Measurements from ENCODE around the gene FIGNL1.

The FIGNL1 gene

DNA sequence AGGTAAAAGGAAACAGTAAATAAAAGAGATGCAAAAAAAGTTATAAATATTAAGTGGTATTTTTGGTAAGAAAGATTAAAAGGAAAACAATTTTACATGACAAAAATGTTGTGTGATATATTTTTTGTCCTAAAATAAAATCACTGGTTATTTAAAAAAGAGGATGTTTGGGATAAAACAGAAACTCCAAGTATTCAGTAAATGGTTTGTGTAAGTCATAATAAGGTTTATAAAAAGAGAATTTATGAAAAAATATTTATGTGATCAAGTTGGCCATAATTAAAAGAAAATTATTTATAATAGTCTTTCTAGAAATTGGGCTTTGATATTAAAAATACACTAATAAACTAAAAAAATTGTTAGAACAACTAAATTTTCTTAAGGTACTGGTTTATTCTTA lies 38.2 kb upstream of the FIGNL1 start:
- Histone ChIP-seq H3K36me3 (ENCODE audit: control insufficient read depth, insufficient read depth, low read length) (no peaks in the 10 kb centered on the region), H3K27me3 (ENCODE audit: control insufficient read depth, insufficient read depth, low read length, poor library complexity, severe bottlenecking) (no peaks in the 10 kb centered on the region), H3K4me1 (ENCODE audit: control insufficient read depth, insufficient read depth, low read length) (no peaks in the 10 kb centered on the region), H3K9me3 (ENCODE audit: control insufficient read depth, low read length) (no peaks in the 10 kb centered on the region), H3K4me3 (ENCODE audit: insufficient read depth, low read depth, low read length) (no peak overlapping the region), H3K27ac (ENCODE audit: insufficient read depth, low read depth, low read length, poor library complexity, severe bottlenecking) (no peak overlapping the region)

DNA sequence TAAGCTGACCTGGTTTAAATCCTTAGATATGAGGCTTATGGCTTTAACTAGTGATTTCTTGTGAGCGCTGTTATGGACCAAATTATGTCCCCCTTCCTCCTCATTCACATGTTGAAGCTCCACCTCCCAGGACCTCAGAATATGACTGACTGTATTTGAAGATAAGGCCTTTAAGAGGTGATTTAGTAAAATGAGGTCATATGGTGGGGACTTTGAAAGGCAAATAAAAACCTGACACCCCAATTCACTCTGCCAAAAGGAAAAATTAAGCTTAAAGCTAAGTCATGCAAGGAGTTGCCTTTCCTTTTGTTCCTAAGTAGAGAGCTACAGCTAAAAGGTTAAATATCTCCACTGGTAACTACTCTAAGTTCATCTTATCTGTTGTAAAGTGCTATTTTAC lies 36.4 kb upstream of the FIGNL1 start:
- no peak overlapping the region for H3K4me3 ChIP-seq (ENCODE audit: insufficient read depth, low read depth, low read length)
- no peak overlapping the region for H3K27ac ChIP-seq (ENCODE audit: insufficient read depth, low read depth, low read length, poor library complexity, severe bottlenecking)
- 90 to 100% methylated on average over 1 of the region's 1 CpG for WGBS, 2 experiments
- no peaks in the 10 kb centered on the region for H3K4me1 ChIP-seq (ENCODE audit: control insufficient read depth, insufficient read depth, low read length)
- H3K36me3 ChIP-seq (ENCODE audit: control insufficient read depth, insufficient read depth, low read length): no peaks in the 10 kb centered on the region
- no peaks in the 10 kb centered on the region for H3K27me3 ChIP-seq (ENCODE audit: control insufficient read depth, insufficient read depth, low read length, poor library complexity, severe bottlenecking)
- H3K9me3 ChIP-seq (ENCODE audit: control insufficient read depth, low read length): no peaks in the 10 kb centered on the region

DNA sequence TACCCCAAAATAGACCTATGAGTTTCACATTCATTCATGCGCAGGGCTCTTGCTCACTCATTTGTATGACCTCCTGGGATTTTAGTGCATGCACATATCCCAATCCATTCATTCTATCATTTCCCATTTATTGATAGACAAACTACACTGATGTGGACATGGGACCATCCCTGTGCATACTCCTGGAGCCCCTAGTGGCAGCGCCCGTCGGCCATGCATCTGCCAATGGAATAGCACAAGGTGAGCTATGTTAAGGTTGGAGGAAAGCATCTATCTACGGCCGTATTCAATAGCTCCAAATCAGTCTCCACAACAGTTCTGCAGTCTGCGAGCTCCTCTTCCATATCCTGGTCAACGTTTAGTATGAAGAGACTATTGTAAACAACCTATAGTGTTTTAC lies 31.7 kb upstream of the FIGNL1 start:
- Histone ChIP-seq H3K4me1 (ENCODE audit: control insufficient read depth, insufficient read depth, low read length) (no peaks in the 10 kb centered on the region), H3K27ac (ENCODE audit: insufficient read depth, low read depth, low read length, poor library complexity, severe bottlenecking) (no peak overlapping the region), H3K27me3 (ENCODE audit: control insufficient read depth, insufficient read depth, low read length, poor library complexity, severe bottlenecking) (no peaks in the 10 kb centered on the region), H3K9me3 (ENCODE audit: control insufficient read depth, low read length) (no peaks in the 10 kb centered on the region), H3K36me3 (ENCODE audit: control insufficient read depth, insufficient read depth, low read length) (no peaks in the 10 kb centered on the region), H3K4me3 (ENCODE audit: insufficient read depth, low read depth, low read length) (no peak overlapping the region)
- WGBS, 2 experiments: 86 to 95% methylated on average over 6 to 8 of the region's 8 CpGs

DNA sequence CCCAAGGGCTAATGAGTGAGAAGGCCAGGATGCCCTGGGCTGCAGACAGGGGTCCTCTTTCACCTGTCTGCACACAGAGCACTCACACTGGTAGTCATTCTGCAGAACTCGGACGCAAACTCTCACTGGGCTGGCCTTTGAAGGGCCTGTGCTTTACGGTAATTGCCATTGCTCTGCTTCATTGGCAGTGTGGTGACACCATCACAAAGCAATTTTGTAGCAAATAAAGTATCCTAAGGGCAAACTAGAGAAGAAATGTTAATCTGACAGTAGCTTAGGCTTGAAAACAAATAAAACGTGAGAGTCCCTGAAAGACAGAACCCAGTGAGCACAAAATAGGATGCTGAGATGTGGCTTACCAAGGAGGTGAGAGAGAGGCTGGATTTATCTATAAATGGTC lies 30.6 kb upstream of the FIGNL1 start:
- no peaks in the 10 kb centered on the region for H3K27me3 ChIP-seq (ENCODE audit: control insufficient read depth, insufficient read depth, low read length, poor library complexity, severe bottlenecking)
- no peaks in the 10 kb centered on the region for H3K9me3 ChIP-seq (ENCODE audit: control insufficient read depth, low read length)
- no peak overlapping the region for H3K27ac ChIP-seq (ENCODE audit: insufficient read depth, low read depth, low read length, poor library complexity, severe bottlenecking)
- no peak overlapping the region for H3K4me3 ChIP-seq (ENCODE audit: insufficient read depth, low read depth, low read length)
- H3K36me3 ChIP-seq (ENCODE audit: control insufficient read depth, insufficient read depth, low read length): no peaks in the 10 kb centered on the region
- no peaks in the 10 kb centered on the region for H3K4me1 ChIP-seq (ENCODE audit: control insufficient read depth, insufficient read depth, low read length)
- 42 to 49% methylated on average over 3 to 4 of the region's 4 CpGs for WGBS, 2 experiments

DNA sequence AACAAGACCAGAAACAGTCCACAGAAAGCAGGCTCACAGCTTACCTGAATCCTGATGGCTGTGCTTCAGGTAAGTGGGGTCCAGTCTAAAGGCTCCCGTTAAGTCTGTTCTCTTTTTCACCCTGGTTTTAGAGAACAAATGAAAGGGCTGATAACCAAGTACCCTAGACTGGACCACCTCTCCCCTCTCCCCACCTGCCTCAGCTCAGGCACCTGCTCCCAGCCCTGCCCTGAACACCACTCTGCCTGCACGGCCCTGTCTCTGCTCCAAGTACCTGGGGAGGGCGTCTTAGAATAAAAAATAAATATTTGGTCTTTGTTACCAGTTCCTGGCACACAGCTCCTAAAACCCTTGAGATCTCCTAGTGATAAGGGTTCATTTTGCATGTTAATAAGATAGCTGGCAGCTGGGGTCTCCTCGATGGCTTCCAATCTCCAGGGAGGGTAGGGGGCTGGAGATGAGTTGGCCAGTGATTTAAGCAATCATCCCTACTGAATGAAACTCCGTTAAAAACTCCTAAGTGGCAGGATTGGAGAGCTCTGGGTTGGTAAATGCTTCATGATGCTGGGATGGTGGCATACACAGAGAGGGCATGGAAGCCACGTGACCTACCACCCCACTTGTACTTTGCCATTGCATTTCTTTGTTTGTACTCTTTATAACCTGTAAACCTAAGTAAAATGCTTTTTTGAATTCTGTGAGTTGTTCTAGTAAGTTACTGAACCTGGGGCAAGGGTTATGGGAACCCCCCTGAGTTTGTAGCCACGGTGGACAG lies 29.8 kb upstream of the FIGNL1 start:
- Histone ChIP-seq H3K9me3 (ENCODE audit: control insufficient read depth, low read length) (no peaks in the 10 kb centered on the region), H3K4me1 (ENCODE audit: control insufficient read depth, insufficient read depth, low read length) (no peaks in the 10 kb centered on the region), H3K36me3 (ENCODE audit: control insufficient read depth, insufficient read depth, low read length) (no peaks in the 10 kb centered on the region), H3K4me3 (ENCODE audit: insufficient read depth, low read depth, low read length) (no peak overlapping the region), H3K27me3 (ENCODE audit: control insufficient read depth, insufficient read depth, low read length, poor library complexity, severe bottlenecking) (no peaks in the 10 kb centered on the region), H3K27ac (ENCODE audit: insufficient read depth, low read depth, low read length, poor library complexity, severe bottlenecking) (no peak overlapping the region)
- WGBS, 2 experiments: 91 to 93% methylated on average over 6 to 7 of the region's 7 CpGs

DNA sequence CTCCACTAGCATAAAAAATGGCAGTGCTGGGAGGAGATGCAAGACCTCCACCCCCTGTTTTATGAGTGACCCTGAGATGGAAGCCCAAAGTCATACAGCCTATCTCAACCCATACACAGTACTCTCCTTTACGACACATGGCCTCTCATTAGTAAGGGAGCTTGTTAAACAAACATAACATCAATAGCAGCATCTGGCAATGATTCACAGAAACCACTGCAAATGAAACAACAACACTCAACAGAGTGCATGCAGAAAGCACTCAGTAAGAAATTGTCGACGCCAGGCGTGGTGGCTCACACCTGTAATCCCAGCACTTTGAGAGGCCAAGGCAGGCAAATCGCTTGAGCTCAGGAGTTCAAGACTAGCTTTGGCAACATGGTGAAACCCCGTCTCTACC lies 27.5 kb upstream of the FIGNL1 start:
- no peaks in the 10 kb centered on the region for H3K9me3 ChIP-seq (ENCODE audit: control insufficient read depth, low read length)
- no peaks in the 10 kb centered on the region for H3K4me1 ChIP-seq (ENCODE audit: control insufficient read depth, insufficient read depth, low read length)
- no peak overlapping the region for H3K4me3 ChIP-seq (ENCODE audit: insufficient read depth, low read depth, low read length)
- 72 to 78% methylated on average over 6 of the region's 6 CpGs for WGBS, 2 experiments
- no peaks in the 10 kb centered on the region for H3K27me3 ChIP-seq (ENCODE audit: control insufficient read depth, insufficient read depth, low read length, poor library complexity, severe bottlenecking)
- no peak overlapping the region for H3K27ac ChIP-seq (ENCODE audit: insufficient read depth, low read depth, low read length, poor library complexity, severe bottlenecking)
- H3K36me3 ChIP-seq (ENCODE audit: control insufficient read depth, insufficient read depth, low read length): no peaks in the 10 kb centered on the region

DNA sequence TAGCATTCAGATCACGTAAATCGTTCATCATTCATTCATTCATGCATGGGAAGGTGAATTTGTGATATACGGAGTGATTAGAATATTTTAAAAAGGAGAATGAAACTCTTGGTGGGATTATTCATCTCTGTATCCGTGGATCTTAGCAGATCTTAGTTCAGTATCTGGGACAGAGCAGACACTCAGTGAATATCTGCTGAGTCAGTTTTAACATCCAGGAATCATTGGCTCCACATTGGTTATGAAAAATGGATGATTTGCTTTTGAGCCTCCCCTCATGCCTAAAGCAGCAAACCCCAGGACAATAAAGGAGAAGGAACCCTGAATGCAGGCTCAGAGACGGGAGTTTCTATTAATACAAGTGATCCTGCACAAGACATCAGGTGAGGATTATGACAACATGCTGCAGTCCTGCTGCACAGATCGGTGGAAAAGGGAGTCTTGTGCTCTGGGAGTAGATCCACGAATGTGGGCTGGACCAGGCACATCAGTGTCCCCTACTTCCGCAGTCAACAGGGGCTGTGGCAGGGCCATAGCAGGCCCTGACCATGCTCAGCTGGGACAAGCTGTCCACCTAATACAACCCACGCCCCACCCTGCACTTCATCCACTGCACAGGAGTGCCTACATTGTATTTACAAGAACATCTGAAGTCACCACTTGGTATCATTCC lies 26.9 kb upstream of the FIGNL1 start:
- H3K4me1 ChIP-seq (ENCODE audit: control insufficient read depth, insufficient read depth, low read length): no peaks in the 10 kb centered on the region
- WGBS, 2 experiments: 94 to 95% methylated on average over 9 of the region's 9 CpGs
- no peaks in the 10 kb centered on the region for H3K9me3 ChIP-seq (ENCODE audit: control insufficient read depth, low read length)
- H3K4me3 ChIP-seq (ENCODE audit: insufficient read depth, low read depth, low read length): no peak overlapping the region
- no peaks in the 10 kb centered on the region for H3K36me3 ChIP-seq (ENCODE audit: control insufficient read depth, insufficient read depth, low read length)
- H3K27me3 ChIP-seq (ENCODE audit: control insufficient read depth, insufficient read depth, low read length, poor library complexity, severe bottlenecking): no peaks in the 10 kb centered on the region
- no peak overlapping the region for H3K27ac ChIP-seq (ENCODE audit: insufficient read depth, low read depth, low read length, poor library complexity, severe bottlenecking)

DNA sequence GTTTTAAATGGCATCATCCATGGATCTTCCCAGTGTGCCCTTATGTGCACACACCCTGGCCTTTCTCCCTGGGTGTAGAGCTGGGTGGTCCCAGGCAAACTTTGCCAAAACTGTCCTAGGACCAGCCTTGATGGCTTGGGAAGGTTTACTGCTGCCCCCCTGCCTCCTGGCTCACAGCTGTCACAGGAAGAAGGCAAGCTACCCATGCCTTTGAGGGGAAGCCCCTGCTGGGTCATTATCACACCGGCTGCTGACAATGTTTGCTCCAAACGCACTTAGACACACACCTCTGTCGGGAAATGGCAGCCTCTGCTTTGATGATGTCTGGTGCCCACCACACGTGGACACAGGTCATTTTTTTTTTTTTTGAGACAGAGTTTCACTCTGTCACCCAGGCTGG lies 25.2 kb upstream of the FIGNL1 start:
- no peaks in the 10 kb centered on the region for H3K9me3 ChIP-seq (ENCODE audit: control insufficient read depth, low read length)
- no peak overlapping the region for H3K4me3 ChIP-seq (ENCODE audit: insufficient read depth, low read depth, low read length)
- no peaks in the 10 kb centered on the region for H3K36me3 ChIP-seq (ENCODE audit: control insufficient read depth, insufficient read depth, low read length)
- no peaks in the 10 kb centered on the region for H3K27me3 ChIP-seq (ENCODE audit: control insufficient read depth, insufficient read depth, low read length, poor library complexity, severe bottlenecking)
- 34 to 47% methylated on average over 4 of the region's 4 CpGs for WGBS, 2 experiments
- H3K27ac ChIP-seq (ENCODE audit: insufficient read depth, low read depth, low read length, poor library complexity, severe bottlenecking): no peak overlapping the region
- no peaks in the 10 kb centered on the region for H3K4me1 ChIP-seq (ENCODE audit: control insufficient read depth, insufficient read depth, low read length)

DNA sequence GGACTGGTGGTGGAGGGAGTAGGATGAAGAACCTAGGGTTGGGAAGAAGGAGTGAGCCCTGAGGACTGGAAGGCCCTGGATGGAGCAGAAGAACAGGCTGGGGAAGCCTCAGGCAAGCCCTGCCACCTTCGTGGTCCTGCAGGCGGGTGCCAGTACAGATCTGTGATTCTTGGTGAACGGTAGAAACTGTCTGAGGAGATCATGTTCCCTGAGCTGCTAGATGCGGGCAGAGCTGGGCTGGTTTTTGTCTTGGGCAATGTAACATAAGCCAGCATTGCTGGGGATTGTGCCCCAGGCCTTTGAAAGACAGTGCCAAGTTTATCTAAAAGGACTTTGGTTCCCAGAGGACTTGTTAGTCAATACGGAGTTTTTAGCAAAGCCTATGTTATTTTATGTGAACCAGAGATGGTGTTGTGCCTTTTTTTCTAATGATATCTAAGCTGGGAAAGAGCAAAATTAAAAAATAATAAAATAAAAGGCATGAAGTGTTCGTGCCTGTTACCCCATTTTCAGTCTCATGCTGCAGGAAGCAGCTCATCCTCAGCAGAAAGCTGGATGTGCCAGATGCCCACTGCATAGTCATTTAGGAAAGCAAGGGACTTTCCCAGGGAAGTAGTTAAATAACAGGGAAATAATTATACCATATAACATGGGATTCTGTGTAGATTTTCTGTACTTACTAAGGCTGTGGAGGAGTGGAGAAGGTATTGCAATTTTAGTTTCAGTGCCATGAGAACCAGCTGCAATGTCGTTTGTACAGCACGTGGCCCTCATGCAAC lies 24.4 kb upstream of the FIGNL1 start:
- Histone ChIP-seq H3K4me3 (ENCODE audit: insufficient read depth, low read depth, low read length) (no peak overlapping the region), H3K4me1 (ENCODE audit: control insufficient read depth, insufficient read depth, low read length) (no peaks in the 10 kb centered on the region), H3K36me3 (ENCODE audit: control insufficient read depth, insufficient read depth, low read length) (no peaks in the 10 kb centered on the region), H3K9me3 (ENCODE audit: control insufficient read depth, low read length) (no peaks in the 10 kb centered on the region), H3K27me3 (ENCODE audit: control insufficient read depth, insufficient read depth, low read length, poor library complexity, severe bottlenecking) (no peaks in the 10 kb centered on the region), H3K27ac (ENCODE audit: insufficient read depth, low read depth, low read length, poor library complexity, severe bottlenecking) (no peak overlapping the region)
- 81 to 83% methylated on average over 8 of the region's 8 CpGs for WGBS, 2 experiments

DNA sequence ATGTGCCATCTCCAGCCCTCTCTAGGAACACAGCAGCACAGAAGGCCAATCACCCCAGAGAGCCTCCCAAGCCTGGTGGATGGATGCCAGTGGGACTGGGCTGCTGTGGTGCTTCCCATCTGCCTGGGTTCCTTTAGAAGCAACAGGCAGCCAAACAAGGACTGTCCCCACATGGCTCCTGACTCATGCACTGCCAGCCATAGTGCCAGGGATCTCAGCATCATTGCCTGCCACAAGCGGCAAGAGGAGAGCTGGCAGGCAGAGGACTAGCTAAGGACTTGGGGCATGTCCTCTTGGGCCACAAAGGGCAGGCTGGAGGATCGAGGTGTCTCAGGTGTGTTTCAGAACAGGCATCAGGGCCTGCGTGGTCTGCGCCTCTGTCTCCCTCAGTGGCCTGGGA lies 23.4 kb upstream of the FIGNL1 start:
- H3K36me3 ChIP-seq (ENCODE audit: control insufficient read depth, insufficient read depth, low read length): no peaks in the 10 kb centered on the region
- no peaks in the 10 kb centered on the region for H3K4me1 ChIP-seq (ENCODE audit: control insufficient read depth, insufficient read depth, low read length)
- no peaks in the 10 kb centered on the region for H3K9me3 ChIP-seq (ENCODE audit: control insufficient read depth, low read length)
- WGBS, 2 experiments: 94 to 96% methylated on average over 4 of the region's 4 CpGs
- no peak overlapping the region for H3K27ac ChIP-seq (ENCODE audit: insufficient read depth, low read depth, low read length, poor library complexity, severe bottlenecking)
- H3K27me3 ChIP-seq (ENCODE audit: control insufficient read depth, insufficient read depth, low read length, poor library complexity, severe bottlenecking): peaks cover under 1% of the 10 kb centered on the region
- no peak overlapping the region for H3K4me3 ChIP-seq (ENCODE audit: insufficient read depth, low read depth, low read length)
